ENCODE data around the gene BMS1.

DNA sequence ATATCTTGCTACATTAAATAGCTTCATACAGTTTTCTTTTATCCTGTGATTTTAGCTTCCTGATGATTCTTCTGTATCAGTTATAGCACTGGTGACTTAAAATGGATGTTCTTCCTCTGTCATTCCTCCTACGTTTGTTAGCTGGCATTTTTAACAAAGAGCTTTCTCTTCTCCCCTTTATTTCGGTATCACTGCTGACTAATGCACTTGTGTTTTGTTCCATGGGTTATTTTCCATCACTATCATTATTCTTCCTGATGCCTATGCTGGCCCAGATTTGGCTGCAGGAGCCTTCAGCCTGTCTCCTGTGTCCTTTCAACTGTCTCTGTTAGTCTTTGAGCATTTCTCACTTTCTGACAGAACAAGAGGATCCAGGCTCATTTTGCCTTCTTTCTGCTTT is 13.1 kb downstream of the BMS1 start:
- TF ChIP-seq, protein P1, sequence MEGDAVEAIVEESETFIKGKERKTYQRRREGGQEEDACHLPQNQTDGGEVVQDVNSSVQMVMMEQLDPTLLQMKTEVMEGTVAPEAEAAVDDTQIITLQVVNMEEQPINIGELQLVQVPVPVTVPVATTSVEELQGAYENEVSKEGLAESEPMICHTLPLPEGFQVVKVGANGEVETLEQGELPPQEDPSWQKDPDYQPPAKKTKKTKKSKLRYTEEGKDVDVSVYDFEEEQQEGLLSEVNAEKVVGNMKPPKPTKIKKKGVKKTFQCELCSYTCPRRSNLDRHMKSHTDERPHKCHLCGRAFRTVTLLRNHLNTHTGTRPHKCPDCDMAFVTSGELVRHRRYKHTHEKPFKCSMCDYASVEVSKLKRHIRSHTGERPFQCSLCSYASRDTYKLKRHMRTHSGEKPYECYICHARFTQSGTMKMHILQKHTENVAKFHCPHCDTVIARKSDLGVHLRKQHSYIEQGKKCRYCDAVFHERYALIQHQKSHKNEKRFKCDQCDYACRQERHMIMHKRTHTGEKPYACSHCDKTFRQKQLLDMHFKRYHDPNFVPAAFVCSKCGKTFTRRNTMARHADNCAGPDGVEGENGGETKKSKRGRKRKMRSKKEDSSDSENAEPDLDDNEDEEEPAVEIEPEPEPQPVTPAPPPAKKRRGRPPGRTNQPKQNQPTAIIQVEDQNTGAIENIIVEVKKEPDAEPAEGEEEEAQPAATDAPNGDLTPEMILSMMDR (IDR thresholded peaks at IDR 0.05; ENCODE audit: insufficient read depth, low read length, poor library complexity, severe bottlenecking) = no peak
- no peak for TF ChIP-seq EZH2phosphoT487 (conservative IDR thresholded peaks at IDR 0.05; ENCODE audit: low read length)

All from SU-DHL-6 (cell line).